ENCODE results near the gene AP1G1.

The AP1G1 gene

GRCh38 chr16:71762186-71762585 is 46.4 kb downstream of the AP1G1 start:
- TF ChIP-seq CTCF (IDR thresholded peaks at IDR 0.05; ENCODE audit: low read depth, low read length, missing control alignments) = no peak
- peak; percentile 9 for DNase-seq (ENCODE audit: extremely low read depth, low read depth)
- no peak overlapping the region for H3K4me3 ChIP-seq (replicated peaks; ENCODE audit: low read depth, low read length)

- no peak for TF ChIP-seq CTCF (IDR thresholded peaks at IDR 0.05; ENCODE audit: low read depth, low read length, missing control alignments)
- no peak for DNase-seq (ENCODE audit: extremely low read depth, low read depth)
- H3K4me3 ChIP-seq (replicated peaks; ENCODE audit: low read depth, low read length) = no peak overlapping the region
Observed at GRCh38 chr16:71761097-71761496, 47.5 kb downstream of the AP1G1 start.

GRCh38 chr16:71758293-71758760 is 50.3 kb downstream of the AP1G1 start:
- no peak for DNase-seq (ENCODE audit: extremely low read depth, low read depth)
- H3K4me3 ChIP-seq (replicated peaks; ENCODE audit: low read depth, low read length) = no peak overlapping the region
- no peak for TF ChIP-seq CTCF (IDR thresholded peaks at IDR 0.05; ENCODE audit: low read depth, low read length, missing control alignments)

GRCh38 chr16:71754652-71755051 is 54.0 kb downstream of the AP1G1 start:
- no peak for TF ChIP-seq CTCF (IDR thresholded peaks at IDR 0.05; ENCODE audit: low read depth, low read length, missing control alignments)
- no peak for DNase-seq (ENCODE audit: extremely low read depth, low read depth)
- no peak overlapping the region for H3K4me3 ChIP-seq (replicated peaks; ENCODE audit: low read depth, low read length)

GRCh38 chr16:71754108-71754507 is 54.5 kb downstream of the AP1G1 start:
- H3K4me3 ChIP-seq (replicated peaks; ENCODE audit: low read depth, low read length) = no peak overlapping the region
- TF ChIP-seq CTCF (IDR thresholded peaks at IDR 0.05; ENCODE audit: low read depth, low read length, missing control alignments) = no peak
- no peak for DNase-seq (ENCODE audit: extremely low read depth, low read depth)

GRCh38 chr16:71748226-71748625 is 60.4 kb downstream of the AP1G1 start:
- DNase-seq (ENCODE audit: extremely low read depth, low read depth) = no peak
- no peak overlapping the region for H3K4me3 ChIP-seq (replicated peaks; ENCODE audit: low read depth, low read length)
- TF ChIP-seq CTCF (IDR thresholded peaks at IDR 0.05; ENCODE audit: low read depth, low read length, missing control alignments) = no peak

- H3K4me3 ChIP-seq (replicated peaks; ENCODE audit: low read depth, low read length) = no peak overlapping the region
- peak; percentile 67 for TF ChIP-seq CTCF (IDR thresholded peaks at IDR 0.05; ENCODE audit: low read depth, low read length, missing control alignments)
- no peak for DNase-seq (ENCODE audit: extremely low read depth, low read depth)
Observed at GRCh38 chr16:71746442-71747046, 62.1 kb downstream of the AP1G1 start.

All from HFF-Myc (cell line).